Ishikawa (cell line): Measurements from ENCODE around the gene MAPK4.

Experiments used
- EP300 ChIP-seq: IDR thresholded peaks from 2 replicates; pipeline ENCODE4 v1.6.1; 2012; ENCODE audit warnings: borderline replicate concordance
- FOXM1 ChIP-seq: IDR thresholded peaks from 2 replicates; pipeline ENCODE4 v1.6.1; 2012; ENCODE audit warnings: low read depth, borderline replicate concordance
- RAD21 ChIP-seq: IDR thresholded peaks from 2 replicates; pipeline ENCODE4 v1.6.1; 2012; ENCODE audit warnings: low read depth
- REST ChIP-seq: IDR thresholded peaks from 2 replicates; pipeline ENCODE4 v1.6.1; 2012; ENCODE audit warnings: low read depth, mild to moderate bottlenecking
- TF ChIP-seq, protein P1 (sequence below): IDR thresholded peaks from 2 replicates; pipeline ENCODE4 v1.6.1; 2012

- TF ChIP-seq REST (no peak), EP300 (no peak), FOXM1 (no peak), RAD21 (no peak)
- TF ChIP-seq, protein P1, sequence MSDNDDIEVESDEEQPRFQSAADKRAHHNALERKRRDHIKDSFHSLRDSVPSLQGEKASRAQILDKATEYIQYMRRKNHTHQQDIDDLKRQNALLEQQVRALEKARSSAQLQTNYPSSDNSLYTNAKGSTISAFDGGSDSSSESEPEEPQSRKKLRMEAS, result no peak
These were observed 32.1 kb upstream of the MAPK4 start for GRCh38 chr18:50527636-50528307.
